Epithelial cell of alveolus of lung (primary cell): ENCODE results near the gene SLC30A2. TPM values are rescaled to one million over a fixed set of nuclear protein-coding genes. Genes with fewer than 3 reads are reported as not detected.

Source experiments
- total RNA-seq: library from RNA; depleted of rRNA; stranded (reverse); fragments of >200 nt; gene quantifications from 2 replicates; pipeline ENCODE4 v1.2.1, GENCODE V29; 2015

The SLC30A2 gene
- total RNA-seq, result not detected in 2 replicates

GRCh38 chr1:26045722-26046245, at the start of gene SLC30A2:
Gene SLC30A2 (minus strand): TSS chr1:26046118. CDS start chr1:26045896, 222 bp downstream.

GRCh38 chr1:26067432-26067911, 21.6 kb upstream of the SLC30A2 start, which contains the start of gene TRIM63:
Gene TRIM63 (minus strand): TSS chr1:26067630. CDS start chr1:26067494, 136 bp downstream.

GRCh38 chr1:26021647-26022403, 24.1 kb downstream of the SLC30A2 start, which contains the start of gene EXTL1:
Gene EXTL1 (plus strand): TSS chr1:26021775. CDS start chr1:26022647, 872 bp downstream.

GRCh38 chr1:25997828-25998761, 47.8 kb downstream of the SLC30A2 start, which contains the start of gene PAFAH2:
Gene PAFAH2 (minus strand): TSS chr1:25998063. CDS start chr1:25990816, 7,247 bp downstream.

Other genes with a start within 250 kb of the SLC30A2 start
- gene SELENON, start 245.9 kb downstream of the SLC30A2 start, total RNA-seq, result 63.1 and 106 TPM in 2 replicates
- 38.8 and 66.0 TPM in 2 replicates for gene MTFR1L, start 226.2 kb downstream of the SLC30A2 start, total RNA-seq
- gene AUNIP, start 186.7 kb downstream of the SLC30A2 start, total RNA-seq, result 2.7 and 3.2 TPM in 2 replicates
- 14.1 and 15.3 TPM in 2 replicates for gene PAQR7, start 170.4 kb downstream of the SLC30A2 start, total RNA-seq
- gene STMN1, start 139.7 kb downstream of the SLC30A2 start, total RNA-seq, result 95.9 and 137 TPM in 2 replicates
- gene PAFAH2, start 48.1 kb downstream of the SLC30A2 start, total RNA-seq, result 6.6 and 8.3 TPM in 2 replicates
- 0.52 and 0.56 TPM in 2 replicates for gene EXTL1, start 24.3 kb downstream of the SLC30A2 start, total RNA-seq
- gene TRIM63, start 21.5 kb upstream of the SLC30A2 start, total RNA-seq, result not detected in 2 replicates
- 2.7 and 5.9 TPM in 2 replicates for gene PDIK1L, start 65.7 kb upstream of the SLC30A2 start, total RNA-seq
- under 0.01 TPM in 1 of 2 replicates, not detected in the other for gene FAM110D, start 113.0 kb upstream of the SLC30A2 start, total RNA-seq
- gene C1orf232, start 122.8 kb upstream of the SLC30A2 start, total RNA-seq, result not detected in 2 replicates
- 36.7 and 51.8 TPM in 2 replicates for gene ZNF593, start 123.8 kb upstream of the SLC30A2 start, total RNA-seq
- gene ZNF593OS, start 125.7 kb upstream of the SLC30A2 start, total RNA-seq, result not detected in 2 replicates
- gene CNKSR1, start 131.4 kb upstream of the SLC30A2 start, total RNA-seq, result 0.52 TPM in 1 of 2 replicates, not detected in the other
- gene CATSPER4, start 144.5 kb upstream of the SLC30A2 start, total RNA-seq, result not detected in 2 replicates
- gene CEP85, start 188.1 kb upstream of the SLC30A2 start, total RNA-seq, result 4.6 and 5.4 TPM in 2 replicates
- 89.3 and 181 TPM in 2 replicates for gene SH3BGRL3, start 234.0 kb upstream of the SLC30A2 start, total RNA-seq